22Rv1 (cell line): ENCODE data around the gene PER3.

Experiments used
- CTCF ChIP-seq: fragments of 450-650 bp; IDR thresholded peaks from 2 replicates; pipeline ENCODE4 v1.5.1; 2017; ENCODE audit warnings: mild to moderate bottlenecking
- ZFX ChIP-seq: fragments of 450-650 bp; IDR thresholded peaks from 2 replicates; pipeline ENCODE4 v1.6.1; 2017; ENCODE audit warnings: antibody characterized with exemption, borderline replicate concordance

GRCh38 chr1:7873801-7874795, 90.0 kb downstream of the PER3 start:
- TF ChIP-seq CTCF (no peak), ZFX (no peak)
